AG04449 (cell line): Measurements from ENCODE around the gene TC2N.
"Not testable (repeated sequence)": the region's sequence is repeated elsewhere in the genome, so short reads cannot be mapped to it uniquely, and the experiment has no call there.

Experiments used
- CTCF ChIA-PET: fragments of 350-600 bp; formaldehyde crosslinking; extraction: SDS; loops from one replicate; lab custom pipeline; 2021; ENCODE audit warnings: antibody characterized with exemption; lab: Yijun Ruan, JAX
- POLR2A ChIA-PET: fragments of 400-600, 350-600 bp; formaldehyde crosslinking; extraction: SDS; loops from one replicate; lab custom pipeline; 2020; ENCODE audit warnings: antibody characterized with exemption, inconsistent platforms; lab: Yijun Ruan, JAX
- DNase-seq: peaks from one replicate; pipeline ENCODE4 v3.0.0-alpha.2; 2010; ENCODE audit warnings: low read depth, low spot score
- H3K4me3 ChIP-seq: 2 replicates; pipeline ENCODE4 v1.5.1; 2011; ENCODE audit warnings: low read depth, mild to moderate bottlenecking, control low read depth, low read length
- TF ChIP-seq, protein P1 (sequence below): IDR thresholded peaks from one replicate; pipeline ENCODE4 v1.5.1; 2011; ENCODE audit warnings: mild to moderate bottlenecking, moderate library complexity, low read length, control low read depth, inconsistent platforms; ENCODE audit not compliant: insufficient read depth; ENCODE audit errors: missing control alignments

The TC2N gene

GRCh38 chr14:91857614-91858013 lies 9.7 kb downstream of the TC2N start:
- H3K4me3 ChIP-seq: no peak overlapping the region
- DNase-seq: no peak
- CTCF ChIA-PET: no interaction called here
- TF ChIP-seq, protein P1, sequence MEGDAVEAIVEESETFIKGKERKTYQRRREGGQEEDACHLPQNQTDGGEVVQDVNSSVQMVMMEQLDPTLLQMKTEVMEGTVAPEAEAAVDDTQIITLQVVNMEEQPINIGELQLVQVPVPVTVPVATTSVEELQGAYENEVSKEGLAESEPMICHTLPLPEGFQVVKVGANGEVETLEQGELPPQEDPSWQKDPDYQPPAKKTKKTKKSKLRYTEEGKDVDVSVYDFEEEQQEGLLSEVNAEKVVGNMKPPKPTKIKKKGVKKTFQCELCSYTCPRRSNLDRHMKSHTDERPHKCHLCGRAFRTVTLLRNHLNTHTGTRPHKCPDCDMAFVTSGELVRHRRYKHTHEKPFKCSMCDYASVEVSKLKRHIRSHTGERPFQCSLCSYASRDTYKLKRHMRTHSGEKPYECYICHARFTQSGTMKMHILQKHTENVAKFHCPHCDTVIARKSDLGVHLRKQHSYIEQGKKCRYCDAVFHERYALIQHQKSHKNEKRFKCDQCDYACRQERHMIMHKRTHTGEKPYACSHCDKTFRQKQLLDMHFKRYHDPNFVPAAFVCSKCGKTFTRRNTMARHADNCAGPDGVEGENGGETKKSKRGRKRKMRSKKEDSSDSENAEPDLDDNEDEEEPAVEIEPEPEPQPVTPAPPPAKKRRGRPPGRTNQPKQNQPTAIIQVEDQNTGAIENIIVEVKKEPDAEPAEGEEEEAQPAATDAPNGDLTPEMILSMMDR: no peak
- POLR2A ChIA-PET: no interaction called here

- CTCF ChIA-PET: no interaction called here
- H3K4me3 ChIP-seq: no peak overlapping the region
- TF ChIP-seq, protein P1: no peak
- POLR2A ChIA-PET: no interaction called here
- DNase-seq: no peak
These were observed 12.9 kb downstream of the TC2N start for GRCh38 chr14:91854327-91854934.

DNA sequence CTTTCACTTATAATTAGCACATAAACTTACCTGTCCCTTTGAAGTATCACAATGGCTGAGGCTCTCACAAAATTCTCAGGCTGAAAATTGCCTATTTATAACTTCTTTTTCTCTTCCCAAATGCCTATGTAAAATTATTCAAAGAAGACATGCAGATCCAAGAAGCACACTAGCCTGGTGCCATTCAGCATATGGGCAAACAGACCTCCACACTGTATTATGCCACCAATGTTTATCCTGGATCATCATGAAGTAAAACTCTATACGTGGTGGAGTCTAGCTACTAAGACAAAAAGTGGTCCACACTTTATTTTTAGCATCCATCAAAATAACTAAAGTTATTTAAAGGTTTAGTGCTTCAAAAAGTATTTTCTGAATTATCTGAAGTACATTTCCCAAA lies 15.8 kb downstream of the TC2N start:
- H3K4me3 ChIP-seq: no peak overlapping the region
- ChIA-PET CTCF (no interaction called here), POLR2A (no interaction called here)
- no peak for DNase-seq
- TF ChIP-seq, protein P1: no peak

GRCh38 chr14:91848504-91849001 lies 18.8 kb downstream of the TC2N start:
- H3K4me3 ChIP-seq: no peak overlapping the region
- POLR2A ChIA-PET: no interaction called here
- CTCF ChIA-PET: no interaction called here
- TF ChIP-seq, protein P1: no peak
- DNase-seq: no peak

DNA sequence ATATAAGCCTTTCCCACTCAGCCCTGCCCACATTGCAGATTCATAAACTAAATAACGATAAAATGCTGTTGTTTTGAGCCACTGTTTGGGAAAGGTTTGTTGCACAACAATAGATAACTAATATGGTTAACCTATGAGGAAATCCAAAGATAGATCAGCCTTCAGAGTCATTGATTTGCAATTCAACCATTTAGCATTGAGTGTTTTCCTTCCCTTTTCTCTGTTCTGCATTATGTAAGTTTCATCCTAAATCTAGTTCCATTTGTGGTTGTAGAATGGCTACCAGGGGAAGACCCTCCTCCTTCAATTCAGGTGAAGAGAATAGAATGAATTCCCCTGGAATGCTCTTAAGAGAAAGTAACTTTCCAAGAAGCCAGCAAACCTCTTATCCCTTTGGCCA lies 19.6 kb downstream of the TC2N start:
- POLR2A ChIA-PET: no interaction called here

DNA sequence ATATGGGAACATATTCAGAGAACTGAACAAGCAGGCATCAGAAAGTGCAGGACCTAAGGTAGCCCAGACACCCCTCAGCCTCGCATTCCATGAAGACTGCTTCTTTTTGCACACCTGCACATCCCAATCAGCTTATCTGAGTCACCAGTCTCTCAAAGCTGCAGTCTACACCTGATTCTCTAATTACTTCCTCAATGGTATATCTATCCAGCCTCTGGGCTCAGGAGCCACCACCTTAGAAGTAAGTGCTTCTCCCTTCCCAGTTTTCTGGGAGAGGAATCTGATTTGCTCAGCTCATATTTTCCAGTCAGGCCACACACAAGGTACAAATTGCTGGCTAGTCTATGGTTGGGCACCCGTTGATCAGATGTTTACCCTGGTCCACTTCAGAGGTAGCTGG lies 21.7 kb downstream of the TC2N start:
- no peak overlapping the region for H3K4me3 ChIP-seq
- ChIA-PET CTCF (interaction anchor here (1.1 kb wide), 1 partner anchor 13 kb away, joined by 3 read pairs; no protein-coding TSS in a partner anchor), POLR2A (no interaction called here)
- TF ChIP-seq, protein P1: no peak
- no peak for DNase-seq

More for the DNA sequence above, 19.6 kb downstream of the TC2N start:
- no peak overlapping the region for H3K4me3 ChIP-seq
- CTCF ChIA-PET: no interaction called here
- TF ChIP-seq, protein P1: no peak
- DNase-seq: no peak

DNA sequence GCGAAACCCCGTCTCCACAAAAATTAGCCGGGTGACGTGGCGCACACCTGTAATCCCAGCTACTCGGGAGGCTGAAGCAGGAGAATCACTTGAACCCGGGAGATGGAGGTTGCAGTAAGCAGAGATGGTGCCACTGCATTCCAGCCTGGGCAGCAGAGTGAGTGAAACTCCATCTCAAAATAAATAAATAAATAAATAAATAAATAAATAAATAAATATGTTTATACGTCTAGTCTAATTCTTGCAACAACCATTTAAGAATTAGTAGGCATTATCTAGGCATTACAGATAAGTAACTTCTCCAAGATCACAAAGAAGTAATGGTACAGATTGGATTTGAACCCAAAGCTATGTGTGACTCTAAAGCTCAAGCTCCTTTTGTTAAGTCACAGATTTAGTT lies 22.3 kb downstream of the TC2N start:
- H3K4me3 ChIP-seq, DNase-seq, POLR2A ChIA-PET: not testable (repeated sequence)
- CTCF ChIA-PET: interaction anchor here (1.1 kb wide), 1 partner anchor 14 kb away, joined by 3 read pairs; no protein-coding TSS in a partner anchor
